Colonic mucosa (tissue), 4 donors: ENCODE measurements around the gene TEC. TPM values are rescaled to one million over a fixed set of nuclear protein-coding genes. Genes with fewer than 3 reads are reported as not detected.
"Not testable (repeated sequence)": the region's sequence is repeated elsewhere in the genome, so short reads cannot be mapped to it uniquely, and the experiment has no call there.

Experiments used
- DNase-seq: peaks from one replicate; pipeline ENCODE4 v3.0.0-alpha.2; 2020
- H3K27ac ChIP-seq: fragments of 200-600 bp; one replicate; pipeline ENCODE4 v1.8.0; 2021
- H3K27me3 ChIP-seq: fragments of 200-600 bp; one replicate; pipeline ENCODE4 v1.8.0; 2021
- H3K36me3 ChIP-seq: fragments of 200-600 bp; one replicate; pipeline ENCODE4 v1.8.0; 2021
- H3K4me1 ChIP-seq: fragments of 200-600 bp; one replicate; pipeline ENCODE4 v1.8.0; 2021; ENCODE audit warnings: mild to moderate bottlenecking
- H3K4me3 ChIP-seq: fragments of 200-600 bp; one replicate; pipeline ENCODE4 v1.8.0; 2021
- H3K9ac ChIP-seq, 2 donors: one replicate each; pipeline ENCODE4 v1.7.0; 2013; ENCODE audit warnings: control low read depth in 2 of 2, low read depth in 2 of 2, low read length in 2 of 2
- H3K9me3 ChIP-seq: fragments of 200-600 bp; one replicate; pipeline ENCODE4 v1.8.0; 2021
- intact Hi-C: fragments of 100-400 bp; cut with DNase I; formaldehyde crosslinking; loops from one replicate; pipeline ENCODE4 v1.14.1; 2022
- total RNA-seq, 2 donors: library from RNA; stranded (reverse); fragmentation: NEBNext Ultra II Directional in 1 of 2; extraction: Animal tissue kit (Norgen Biotek cat#: 25700) in 1 of 2; gene quantifications; one replicate each; pipeline ENCODE4 v1.2.1, GENCODE V29; 2021
- TF ChIP-seq, protein P1 (sequence below): fragments of 200-600 bp; IDR thresholded peaks from one replicate; pipeline ENCODE4 v1.8.0; 2022; ENCODE audit warnings: antibody characterized with exemption, mild to moderate bottlenecking
- donor health status: healthy.
- donor health status: DM: no; HTN: no; CAD: no.
- donor health status: DM: no; HTN: no; CAD: no.

Gene TEC
- total RNA-seq, 2 donors from 2014 or later = 2.1 to 2.9 TPM

GRCh38 chr4:48222491-48222890 lies 47.1 kb downstream of the TEC start:
- no peak overlapping the region for H3K4me3 ChIP-seq
- intact Hi-C loops = no loop called here
- H3K36me3 ChIP-seq = no peaks in the 10 kb centered on the region
- H3K27me3 ChIP-seq = no peaks in the 10 kb centered on the region
- no peaks in the 10 kb centered on the region for H3K4me1 ChIP-seq
- TF ChIP-seq, protein P1, sequence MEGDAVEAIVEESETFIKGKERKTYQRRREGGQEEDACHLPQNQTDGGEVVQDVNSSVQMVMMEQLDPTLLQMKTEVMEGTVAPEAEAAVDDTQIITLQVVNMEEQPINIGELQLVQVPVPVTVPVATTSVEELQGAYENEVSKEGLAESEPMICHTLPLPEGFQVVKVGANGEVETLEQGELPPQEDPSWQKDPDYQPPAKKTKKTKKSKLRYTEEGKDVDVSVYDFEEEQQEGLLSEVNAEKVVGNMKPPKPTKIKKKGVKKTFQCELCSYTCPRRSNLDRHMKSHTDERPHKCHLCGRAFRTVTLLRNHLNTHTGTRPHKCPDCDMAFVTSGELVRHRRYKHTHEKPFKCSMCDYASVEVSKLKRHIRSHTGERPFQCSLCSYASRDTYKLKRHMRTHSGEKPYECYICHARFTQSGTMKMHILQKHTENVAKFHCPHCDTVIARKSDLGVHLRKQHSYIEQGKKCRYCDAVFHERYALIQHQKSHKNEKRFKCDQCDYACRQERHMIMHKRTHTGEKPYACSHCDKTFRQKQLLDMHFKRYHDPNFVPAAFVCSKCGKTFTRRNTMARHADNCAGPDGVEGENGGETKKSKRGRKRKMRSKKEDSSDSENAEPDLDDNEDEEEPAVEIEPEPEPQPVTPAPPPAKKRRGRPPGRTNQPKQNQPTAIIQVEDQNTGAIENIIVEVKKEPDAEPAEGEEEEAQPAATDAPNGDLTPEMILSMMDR = no peak
- no peaks in the 10 kb centered on the region for H3K9me3 ChIP-seq
- H3K27ac ChIP-seq = no peak overlapping the region
- no peak for DNase-seq
- H3K9ac ChIP-seq = no peak overlapping the region

DNA sequence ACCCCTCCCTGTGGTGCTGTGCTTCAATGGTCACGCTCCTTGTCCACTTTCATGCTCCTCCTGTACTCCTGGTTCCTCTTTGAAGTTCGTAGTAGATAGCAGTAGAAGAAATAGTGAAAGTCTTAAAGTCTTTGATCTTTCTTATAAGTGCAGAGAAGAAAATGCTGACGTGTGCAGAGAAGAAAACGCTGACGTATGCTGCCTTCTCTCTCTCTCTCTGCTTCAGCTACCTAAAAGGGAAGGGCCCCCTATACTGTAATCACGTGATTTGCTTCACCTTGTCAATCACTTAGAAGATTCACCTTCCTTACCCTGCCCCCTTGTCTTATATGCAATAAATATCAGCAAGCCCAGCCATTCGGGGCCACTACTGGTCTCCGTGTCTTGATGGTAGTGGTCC lies 50.2 kb downstream of the TEC start:
- H3K4me1 ChIP-seq, H3K27ac ChIP-seq, intact Hi-C loops, DNase-seq, H3K9me3 ChIP-seq, H3K4me3 ChIP-seq, H3K36me3 ChIP-seq, H3K27me3 ChIP-seq, H3K9ac ChIP-seq: not testable (repeated sequence)

- Histone ChIP-seq H3K27me3 (no peaks in the 10 kb centered on the region), H3K4me3 (no peak overlapping the region), H3K9me3 (no peaks in the 10 kb centered on the region), H3K36me3 (no peaks in the 10 kb centered on the region), H3K27ac (no peak overlapping the region), H3K9ac (no peak overlapping the region), H3K4me1 (no peaks in the 10 kb centered on the region)
- no peak for DNase-seq
- TF ChIP-seq, protein P1 = no peak
- intact Hi-C loops = no loop called here
Measured at GRCh38 chr4:48216563-48216962, 53.1 kb downstream of the TEC start.

DNA sequence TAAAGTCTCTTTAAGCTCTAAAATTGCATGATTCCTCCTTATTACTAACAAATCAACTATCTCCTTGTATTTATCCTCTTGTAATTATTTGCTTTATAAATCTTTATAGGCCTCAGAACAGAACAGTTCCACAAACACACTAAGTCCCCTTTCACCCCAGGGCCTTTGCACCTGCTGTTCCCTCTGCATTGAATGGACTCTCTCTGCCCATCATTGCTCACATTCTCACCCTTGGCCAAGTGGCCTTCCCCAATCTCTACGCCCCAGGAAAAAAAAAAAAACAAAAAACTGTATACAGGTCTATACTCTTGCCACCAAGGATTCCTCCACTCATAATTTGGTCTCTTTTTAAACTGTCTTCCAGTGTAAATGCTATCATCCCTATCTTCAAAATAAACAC lies 53.7 kb downstream of the TEC start:
- Histone ChIP-seq H3K9ac (no peak overlapping the region), H3K36me3 (no peaks in the 10 kb centered on the region), H3K9me3 (no peaks in the 10 kb centered on the region), H3K4me1 (no peaks in the 10 kb centered on the region), H3K27ac (no peak overlapping the region), H3K4me3 (no peak overlapping the region), H3K27me3 (no peaks in the 10 kb centered on the region)
- DNase-seq = no peak
- TF ChIP-seq, protein P1 = no peak
- intact Hi-C loops = no loop called here

GRCh38 chr4:48212165-48212564 lies 57.5 kb downstream of the TEC start:
- Histone ChIP-seq H3K36me3 (no peaks in the 10 kb centered on the region), H3K4me1 (no peaks in the 10 kb centered on the region), H3K4me3 (no peak overlapping the region), H3K9ac (no peak overlapping the region), H3K27ac (no peak overlapping the region), H3K27me3 (no peaks in the 10 kb centered on the region), H3K9me3 (no peaks in the 10 kb centered on the region)
- TF ChIP-seq, protein P1 = no peak
- intact Hi-C loops = no loop called here
- no peak for DNase-seq

DNA sequence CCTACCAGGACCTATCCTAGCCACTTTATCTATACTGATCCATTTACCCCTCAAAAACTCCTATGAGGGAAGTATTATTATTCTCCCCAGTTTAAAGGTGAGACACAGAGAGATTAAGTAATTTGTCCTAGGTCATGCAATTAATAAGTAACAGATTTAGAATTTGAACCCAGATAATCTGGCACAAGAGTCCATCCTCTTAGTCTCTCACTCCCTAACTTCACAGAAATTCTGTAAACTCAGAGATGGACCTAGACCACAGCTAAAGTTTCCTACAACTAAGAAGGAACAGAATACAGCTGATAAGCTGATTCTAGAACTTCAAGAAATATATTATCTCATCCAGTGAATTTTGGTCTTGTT lies 58.7 kb downstream of the TEC start:
- intact Hi-C loops = no loop called here
- TF ChIP-seq, protein P1 = no peak
- no peaks in the 10 kb centered on the region for H3K36me3 ChIP-seq
- DNase-seq = no peak
- H3K9ac ChIP-seq = no peak overlapping the region
- no peaks in the 10 kb centered on the region for H3K4me1 ChIP-seq
- H3K27me3 ChIP-seq = no peaks in the 10 kb centered on the region
- no peak overlapping the region for H3K27ac ChIP-seq
- H3K9me3 ChIP-seq = no peaks in the 10 kb centered on the region
- no peak overlapping the region for H3K4me3 ChIP-seq
